ENCODE measurements around the gene NGLY1.

The NGLY1 gene

DNA sequence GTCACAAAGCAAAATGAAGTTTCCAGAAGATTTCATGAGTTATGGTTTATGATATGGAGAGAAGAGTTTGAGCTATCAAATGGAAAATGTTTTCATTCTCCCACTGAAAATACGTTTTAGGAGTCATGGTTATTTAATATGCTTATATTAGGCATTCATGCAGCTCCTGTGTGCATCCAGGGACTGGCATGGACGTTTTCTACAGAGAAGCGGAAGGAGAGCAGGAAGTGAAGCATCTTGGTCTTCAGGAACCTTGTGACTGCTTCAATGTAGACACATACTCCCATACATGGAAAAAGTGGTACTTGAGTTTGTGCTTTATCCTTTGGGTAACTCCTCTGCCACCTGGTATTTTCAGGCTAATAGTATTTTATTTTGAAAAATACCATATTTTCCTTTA is 75.2 kb downstream of the NGLY1 start:
- Histone ChIP-seq H3K4me3 (ENCODE audit: low read depth, low read length) (no peak overlapping the region), H3K4me1 (ENCODE audit: control insufficient read depth, insufficient read depth, low read length, unreplicated experiment) (no peaks in the 10 kb centered on the region), H2AFZ (ENCODE audit: low read length, unreplicated experiment) (no peak overlapping the region), H3K79me2 (ENCODE audit: control insufficient read depth, insufficient read depth, low read length, unreplicated experiment) (no peaks in the 10 kb centered on the region), H3K36me3 (ENCODE audit: insufficient read depth, low read length) (no peaks in the 10 kb centered on the region), H3K27ac (ENCODE audit: low read depth, low read length) (no peak overlapping the region), H3K27me3 (ENCODE audit: insufficient read depth, low read length) (peaks cover 43% of the 10 kb centered on the region)

DNA sequence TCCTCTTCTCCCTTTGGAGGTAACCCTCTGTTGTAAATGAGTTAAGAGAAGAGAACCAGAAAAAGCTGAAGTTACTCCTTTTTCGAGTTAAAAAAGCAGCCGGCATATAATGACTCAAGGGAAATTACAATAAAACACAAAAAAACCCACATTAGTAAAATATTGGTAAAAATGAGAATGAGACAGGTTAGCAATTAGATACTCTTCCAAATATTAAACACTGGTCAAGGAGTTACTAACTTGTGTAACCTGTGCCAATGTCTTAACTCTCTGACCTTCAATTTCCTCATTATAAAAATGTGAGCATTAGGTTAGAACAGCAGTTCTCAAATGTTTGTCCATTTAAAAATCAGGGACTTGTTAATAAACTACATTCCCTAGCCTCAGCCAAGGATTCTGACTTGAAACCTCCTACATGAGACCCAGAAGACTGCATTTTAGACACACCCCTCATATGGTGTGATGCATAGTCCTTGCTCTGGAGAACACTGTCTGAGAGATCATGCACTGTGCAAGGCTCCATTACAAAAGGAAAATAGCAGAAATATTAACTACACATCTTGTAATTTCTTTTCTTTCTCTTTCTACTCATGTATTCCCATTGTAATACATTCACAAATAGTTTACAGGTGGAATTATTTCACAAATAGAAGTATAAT is 75.8 kb downstream of the NGLY1 start:
- Histone ChIP-seq H3K4me1 (ENCODE audit: control insufficient read depth, insufficient read depth, low read length, unreplicated experiment) (no peaks in the 10 kb centered on the region), H3K4me3 (ENCODE audit: low read depth, low read length) (no peak overlapping the region), H3K27me3 (ENCODE audit: insufficient read depth, low read length) (peaks cover 50% of the 10 kb centered on the region), H2AFZ (ENCODE audit: low read length, unreplicated experiment) (no peak overlapping the region), H3K27ac (ENCODE audit: low read depth, low read length) (no peak overlapping the region), H3K79me2 (ENCODE audit: control insufficient read depth, insufficient read depth, low read length, unreplicated experiment) (no peaks in the 10 kb centered on the region), H3K36me3 (ENCODE audit: insufficient read depth, low read length) (no peaks in the 10 kb centered on the region)

GRCh38 chr3:25706213-25706612 is 77.0 kb downstream of the NGLY1 start:
- H3K4me1 ChIP-seq (ENCODE audit: control insufficient read depth, insufficient read depth, low read length, unreplicated experiment): no peaks in the 10 kb centered on the region
- no peaks in the 10 kb centered on the region for H3K79me2 ChIP-seq (ENCODE audit: control insufficient read depth, insufficient read depth, low read length, unreplicated experiment)
- H2AFZ ChIP-seq (ENCODE audit: low read length, unreplicated experiment): no peak overlapping the region
- H3K4me3 ChIP-seq (ENCODE audit: low read depth, low read length): no peak overlapping the region
- peaks cover 55% of the 10 kb centered on the region for H3K27me3 ChIP-seq (ENCODE audit: insufficient read depth, low read length)
- no peaks in the 10 kb centered on the region for H3K36me3 ChIP-seq (ENCODE audit: insufficient read depth, low read length)
- no peak overlapping the region for H3K27ac ChIP-seq (ENCODE audit: low read depth, low read length)

GRCh38 chr3:25697553-25697952 is 85.7 kb downstream of the NGLY1 start:
- Histone ChIP-seq H3K36me3 (ENCODE audit: insufficient read depth, low read length) (no peaks in the 10 kb centered on the region), H3K4me1 (ENCODE audit: control insufficient read depth, insufficient read depth, low read length, unreplicated experiment) (no peaks in the 10 kb centered on the region), H2AFZ (ENCODE audit: low read length, unreplicated experiment) (no peak overlapping the region), H3K27me3 (ENCODE audit: insufficient read depth, low read length) (peaks cover 24% of the 10 kb centered on the region; the same call in 1 of the 2 replicates), H3K27ac (ENCODE audit: low read depth, low read length) (no peak overlapping the region), H3K4me3 (ENCODE audit: low read depth, low read length) (no peak overlapping the region), H3K79me2 (ENCODE audit: control insufficient read depth, insufficient read depth, low read length, unreplicated experiment) (no peaks in the 10 kb centered on the region)

- peaks cover 34% of the 10 kb centered on the region for H3K27me3 ChIP-seq (ENCODE audit: insufficient read depth, low read length)
- H3K79me2 ChIP-seq (ENCODE audit: control insufficient read depth, insufficient read depth, low read length, unreplicated experiment): no peaks in the 10 kb centered on the region
- H2AFZ ChIP-seq (ENCODE audit: low read length, unreplicated experiment): no peak overlapping the region
- H3K27ac ChIP-seq (ENCODE audit: low read depth, low read length): no peak overlapping the region
- H3K4me3 ChIP-seq (ENCODE audit: low read depth, low read length): no peak overlapping the region
- H3K36me3 ChIP-seq (ENCODE audit: insufficient read depth, low read length): no peaks in the 10 kb centered on the region
- no peaks in the 10 kb centered on the region for H3K4me1 ChIP-seq (ENCODE audit: control insufficient read depth, insufficient read depth, low read length, unreplicated experiment)
Observed at GRCh38 chr3:25695731-25696420, 87.4 kb downstream of the NGLY1 start.

GRCh38 chr3:25693238-25693637 is 90.0 kb downstream of the NGLY1 start:
- H3K79me2 ChIP-seq (ENCODE audit: control insufficient read depth, insufficient read depth, low read length, unreplicated experiment): no peaks in the 10 kb centered on the region
- H3K36me3 ChIP-seq (ENCODE audit: insufficient read depth, low read length): no peaks in the 10 kb centered on the region
- H2AFZ ChIP-seq (ENCODE audit: low read length, unreplicated experiment): no peak overlapping the region
- no peak overlapping the region for H3K4me3 ChIP-seq (ENCODE audit: low read depth, low read length)
- H3K27ac ChIP-seq (ENCODE audit: low read depth, low read length): no peak overlapping the region
- no peaks in the 10 kb centered on the region for H3K4me1 ChIP-seq (ENCODE audit: control insufficient read depth, insufficient read depth, low read length, unreplicated experiment)
- H3K27me3 ChIP-seq (ENCODE audit: insufficient read depth, low read length): peaks cover 55% of the 10 kb centered on the region

GRCh38 chr3:25692341-25692740 is 90.9 kb downstream of the NGLY1 start:
- no peaks in the 10 kb centered on the region for H3K36me3 ChIP-seq (ENCODE audit: insufficient read depth, low read length)
- no peak overlapping the region for H2AFZ ChIP-seq (ENCODE audit: low read length, unreplicated experiment)
- peaks cover 54% of the 10 kb centered on the region for H3K27me3 ChIP-seq (ENCODE audit: insufficient read depth, low read length)
- H3K27ac ChIP-seq (ENCODE audit: low read depth, low read length): no peak overlapping the region
- no peak overlapping the region for H3K4me3 ChIP-seq (ENCODE audit: low read depth, low read length)
- no peaks in the 10 kb centered on the region for H3K79me2 ChIP-seq (ENCODE audit: control insufficient read depth, insufficient read depth, low read length, unreplicated experiment)
- H3K4me1 ChIP-seq (ENCODE audit: control insufficient read depth, insufficient read depth, low read length, unreplicated experiment): no peaks in the 10 kb centered on the region

- Histone ChIP-seq H3K4me3 (ENCODE audit: low read depth, low read length) (no peak overlapping the region), H3K4me1 (ENCODE audit: control insufficient read depth, insufficient read depth, low read length, unreplicated experiment) (no peaks in the 10 kb centered on the region), H3K79me2 (ENCODE audit: control insufficient read depth, insufficient read depth, low read length, unreplicated experiment) (no peaks in the 10 kb centered on the region), H3K27ac (ENCODE audit: low read depth, low read length) (no peak overlapping the region), H2AFZ (ENCODE audit: low read length, unreplicated experiment) (no peak overlapping the region), H3K27me3 (ENCODE audit: insufficient read depth, low read length) (peaks cover 47% of the 10 kb centered on the region), H3K36me3 (ENCODE audit: insufficient read depth, low read length) (no peaks in the 10 kb centered on the region)
Observed at GRCh38 chr3:25690768-25691533, 92.3 kb downstream of the NGLY1 start.

DNA sequence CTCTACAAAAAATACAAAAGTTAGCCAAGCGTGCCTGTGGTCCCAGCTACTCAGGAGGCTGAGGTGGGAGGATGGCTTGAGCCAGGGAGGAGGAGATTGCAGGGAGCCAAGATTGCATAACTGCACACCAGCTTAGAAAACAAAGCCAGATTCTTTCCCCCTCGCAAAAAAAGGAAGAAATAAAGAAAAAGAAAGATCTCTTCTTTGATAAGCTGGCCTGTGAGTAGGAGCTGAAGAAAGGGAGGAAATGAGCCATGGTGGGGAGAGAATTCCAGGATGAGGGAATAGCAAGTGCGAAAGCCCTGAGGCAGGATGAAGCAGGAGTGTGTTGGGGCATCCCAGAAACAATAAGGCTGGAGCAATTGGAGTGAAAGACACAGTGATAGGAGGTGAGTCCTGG is 94.0 kb downstream of the NGLY1 start:
- Histone ChIP-seq H3K4me1 (ENCODE audit: control insufficient read depth, insufficient read depth, low read length, unreplicated experiment) (no peaks in the 10 kb centered on the region), H3K79me2 (ENCODE audit: control insufficient read depth, insufficient read depth, low read length, unreplicated experiment) (no peaks in the 10 kb centered on the region), H3K27me3 (ENCODE audit: insufficient read depth, low read length) (peaks cover 39% of the 10 kb centered on the region), H3K36me3 (ENCODE audit: insufficient read depth, low read length) (no peaks in the 10 kb centered on the region), H3K27ac (ENCODE audit: low read depth, low read length) (no peak overlapping the region), H2AFZ (ENCODE audit: low read length, unreplicated experiment) (no peak overlapping the region), H3K4me3 (ENCODE audit: low read depth, low read length) (no peak overlapping the region)

DNA sequence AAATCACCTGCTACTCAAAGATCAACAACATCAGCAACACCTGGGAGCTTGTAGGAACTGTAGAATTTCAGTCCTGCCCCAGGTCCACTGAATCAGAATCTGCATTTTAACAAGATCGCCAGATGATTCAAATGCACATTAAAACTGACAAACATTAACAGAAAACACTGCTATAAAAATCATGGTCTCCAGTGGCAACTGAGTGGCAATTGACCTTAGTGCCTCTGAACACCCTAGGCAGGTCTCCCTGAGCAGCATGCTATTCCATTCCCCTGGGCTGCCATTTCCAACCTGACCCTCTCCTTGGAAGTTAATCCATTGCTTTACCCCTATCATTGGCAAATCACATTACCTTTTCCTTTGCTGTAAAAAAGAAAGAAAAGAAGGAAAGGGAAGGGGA is 95.5 kb downstream of the NGLY1 start:
- Histone ChIP-seq H3K27me3 (ENCODE audit: insufficient read depth, low read length) (peaks cover 39% of the 10 kb centered on the region), H3K36me3 (ENCODE audit: insufficient read depth, low read length) (no peaks in the 10 kb centered on the region), H3K4me1 (ENCODE audit: control insufficient read depth, insufficient read depth, low read length, unreplicated experiment) (no peaks in the 10 kb centered on the region), H2AFZ (ENCODE audit: low read length, unreplicated experiment) (no peak overlapping the region), H3K4me3 (ENCODE audit: low read depth, low read length) (no peak overlapping the region), H3K27ac (ENCODE audit: low read depth, low read length) (no peak overlapping the region), H3K79me2 (ENCODE audit: control insufficient read depth, insufficient read depth, low read length, unreplicated experiment) (no peaks in the 10 kb centered on the region)

All from ACC112 (cell line).